Body of pancreas (tissue), 4 donors: ENCODE measurements around the gene SORCS2. TPM values are rescaled to one million over a fixed set of nuclear protein-coding genes. Genes with fewer than 3 reads are reported as not detected.

Experiments
- ATAC-seq: fragments of 150-250 bp; one replicate; pipeline ENCODE4 v1.9.1; 2016
- DNase-seq, 4 donors: peaks; one replicate each; pipeline ENCODE4 v3.0.0-alpha.2; 2019
- H3K27ac ChIP-seq, 4 donors: fragments of 200-600 bp; sonication (generic); 1 replicate in 3 of 4; 2 replicates in 1 of 4; pipeline versions ENCODE4 v1.5.1 to v1.6.1; 2016 to 2019; ENCODE audit warnings: mild to moderate bottlenecking in 1 of 4, mixed read lengths in 1 of 4, moderate library complexity in 1 of 4
- H3K27me3 ChIP-seq, 2 donors: fragments of 200-600 bp; sonication (generic); one replicate each; pipeline ENCODE4 v1.6.0; 2016; ENCODE audit warnings: mild to moderate bottlenecking in 1 of 2
- H3K36me3 ChIP-seq, 2 donors: fragments of 200-600 bp; sonication (generic); replicated peaks in 1 of 2; 2 replicates each; pipeline ENCODE4 v1.5.1; 2016; ENCODE audit warnings: low read depth in 2 of 2; ENCODE audit not compliant: insufficient read depth in 1 of 2
- H3K4me1 ChIP-seq: fragments of 200-600 bp; sonication (generic); one replicate; pipeline ENCODE4 v1.6.0; 2016
- H3K4me3 ChIP-seq, 2 donors: fragments of 200-600 bp; sonication (generic); 1 replicate in 1 of 2; 2 replicates in 1 of 2; pipeline ENCODE4 v1.5.1; 2016 to 2019
- H3K9me3 ChIP-seq, 3 donors: fragments of 200-600 bp; sonication (generic); 1 replicate in 2 of 3; 2 replicates in 1 of 3; pipeline ENCODE4 v1.5.1; 2016
- POLR2A ChIP-seq, 3 donors: fragments of 450-650 bp; IDR thresholded peaks; one replicate each; pipeline ENCODE4 v1.6.1; 2016; ENCODE audit warnings: antibody characterized with exemption in 3 of 3, mild to moderate bottlenecking in 2 of 3
- WGBS, 2 donors: methylation state at CpG; one replicate each; pipeline ENCODE4 v1.1.5; 2017; 5-methylcytosine and 5-hydroxymethylcytosine counted together
- intact Hi-C: fragments of 100-400 bp; cut with DNase I; formaldehyde crosslinking; loops from one replicate; pipeline ENCODE4 v1.15.1; 2023
- total RNA-seq, 2 donors: library from RNA; depleted of rRNA; stranded (reverse); fragments of >200 nt; gene quantifications; one replicate each; pipeline ENCODE4 v1.1.0, GENCODE V29; 2016
- TF ChIP-seq, protein P1 (sequence below), 7 experiments: fragments of 450-650 bp in 4 of 7; fragments of 200-600 bp in 3 of 7; sonication (generic) in 3 of 7; IDR thresholded peaks; one replicate each; pipeline ENCODE4 v1.5.1; 2016 to 2019; ENCODE audit warnings: antibody characterized with exemption in 7 of 7

SORCS2 gene
- total RNA-seq, 2 donors from 2014 or later: 0.26 to 0.33 TPM

DNA sequence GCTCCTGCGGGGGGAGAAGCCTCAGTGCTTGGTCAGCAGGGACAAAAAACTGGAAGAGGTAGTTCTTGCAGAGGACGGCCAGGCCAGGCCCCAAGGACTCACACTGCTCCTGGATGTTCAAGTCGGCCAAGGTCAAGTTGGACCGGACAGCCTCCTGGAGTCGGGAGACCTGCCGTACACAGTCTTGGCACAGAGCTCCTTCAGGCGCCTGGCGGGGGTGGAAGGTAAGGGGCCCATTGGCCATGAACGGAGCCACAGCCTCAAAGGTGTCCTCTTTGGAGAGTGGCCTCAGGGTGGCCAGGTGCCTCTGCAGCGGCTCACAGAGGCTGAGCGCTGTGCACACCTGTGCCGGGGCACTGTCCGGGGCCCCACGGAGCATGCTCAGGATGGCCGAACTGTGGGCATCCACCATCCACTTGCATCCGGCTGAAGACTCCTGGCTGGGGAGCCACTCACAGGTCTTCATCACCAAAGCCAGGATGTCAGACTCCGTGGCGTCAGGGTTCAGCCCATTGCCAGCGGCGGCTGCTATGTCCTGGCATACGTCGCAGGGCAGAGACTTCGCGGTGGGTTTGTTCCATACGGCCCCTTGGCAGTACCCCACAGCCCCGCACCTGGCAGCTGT is 241.9 kb downstream of the SORCS2 start:
- Histone ChIP-seq H3K4me3 (no peak overlapping the region), H3K4me1 (no peaks in the 10 kb centered on the region), H3K9me3 (no peaks in the 10 kb centered on the region), H3K27me3 (no peaks in the 10 kb centered on the region), H3K27ac (no peak overlapping the region), H3K36me3 (no peaks in the 10 kb centered on the region)
- TF ChIP-seq, protein P1, sequence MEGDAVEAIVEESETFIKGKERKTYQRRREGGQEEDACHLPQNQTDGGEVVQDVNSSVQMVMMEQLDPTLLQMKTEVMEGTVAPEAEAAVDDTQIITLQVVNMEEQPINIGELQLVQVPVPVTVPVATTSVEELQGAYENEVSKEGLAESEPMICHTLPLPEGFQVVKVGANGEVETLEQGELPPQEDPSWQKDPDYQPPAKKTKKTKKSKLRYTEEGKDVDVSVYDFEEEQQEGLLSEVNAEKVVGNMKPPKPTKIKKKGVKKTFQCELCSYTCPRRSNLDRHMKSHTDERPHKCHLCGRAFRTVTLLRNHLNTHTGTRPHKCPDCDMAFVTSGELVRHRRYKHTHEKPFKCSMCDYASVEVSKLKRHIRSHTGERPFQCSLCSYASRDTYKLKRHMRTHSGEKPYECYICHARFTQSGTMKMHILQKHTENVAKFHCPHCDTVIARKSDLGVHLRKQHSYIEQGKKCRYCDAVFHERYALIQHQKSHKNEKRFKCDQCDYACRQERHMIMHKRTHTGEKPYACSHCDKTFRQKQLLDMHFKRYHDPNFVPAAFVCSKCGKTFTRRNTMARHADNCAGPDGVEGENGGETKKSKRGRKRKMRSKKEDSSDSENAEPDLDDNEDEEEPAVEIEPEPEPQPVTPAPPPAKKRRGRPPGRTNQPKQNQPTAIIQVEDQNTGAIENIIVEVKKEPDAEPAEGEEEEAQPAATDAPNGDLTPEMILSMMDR (IDR thresholded peaks at IDR 0.05): no peak
- TF ChIP-seq POLR2A (IDR thresholded peaks at IDR 0.05): no peak
- DNase-seq (no peak), ATAC-seq (no peak)
- 67 to 74% methylated on average over 3 to 24 of the region's 26 CpGs for WGBS, 2 donors
- intact Hi-C loops: no loop called here

DNA sequence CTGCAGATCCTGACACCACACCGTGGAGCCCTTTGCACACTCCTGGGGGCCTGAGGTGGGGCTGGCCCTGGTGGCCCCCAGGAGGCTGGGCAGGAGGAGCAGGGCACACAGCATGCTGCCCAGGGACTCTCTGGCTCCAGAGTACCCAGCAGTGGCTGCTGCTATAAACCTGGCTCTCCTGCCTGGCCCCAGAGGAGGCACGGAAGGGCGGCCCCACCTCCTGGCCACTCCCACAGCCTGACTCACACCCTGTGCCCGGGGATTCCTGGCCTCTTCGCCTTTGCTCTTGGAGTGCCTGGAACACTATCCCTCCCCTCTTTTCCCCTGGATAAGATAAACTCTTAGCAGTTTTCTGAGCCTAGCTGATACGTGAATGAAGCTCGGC is 242.4 kb downstream of the SORCS2 start, which contains the start of gene PSAPL1:
PSAPL1 (minus strand) TSS at position 165 of the 385 bp plus-strand sequence; CDS start at position 114, 51 bp downstream.
- no peak within 1 kb of the TSS for H3K27ac ChIP-seq
- no peak for ATAC-seq
- no peaks in the 10 kb centered on the region for H3K36me3 ChIP-seq
- H3K27me3 ChIP-seq: no peaks in the 10 kb centered on the region
- intact Hi-C loops: no loop called here
- no peaks in the 10 kb centered on the region for H3K9me3 ChIP-seq
- peak in 2 of 4 donors; percentile 19 to 65 for DNase-seq
- WGBS, 2 donors: 15 to 23% methylated on average over 6 to 7 of the region's 7 CpGs
- H3K4me3 ChIP-seq: no peak within 1 kb of the TSS
- no peak for TF ChIP-seq POLR2A (IDR thresholded peaks at IDR 0.05)
- TF ChIP-seq, protein P1 (IDR thresholded peaks at IDR 0.05): no peak
- H3K4me1 ChIP-seq: no peaks in the 10 kb centered on the region

DNA sequence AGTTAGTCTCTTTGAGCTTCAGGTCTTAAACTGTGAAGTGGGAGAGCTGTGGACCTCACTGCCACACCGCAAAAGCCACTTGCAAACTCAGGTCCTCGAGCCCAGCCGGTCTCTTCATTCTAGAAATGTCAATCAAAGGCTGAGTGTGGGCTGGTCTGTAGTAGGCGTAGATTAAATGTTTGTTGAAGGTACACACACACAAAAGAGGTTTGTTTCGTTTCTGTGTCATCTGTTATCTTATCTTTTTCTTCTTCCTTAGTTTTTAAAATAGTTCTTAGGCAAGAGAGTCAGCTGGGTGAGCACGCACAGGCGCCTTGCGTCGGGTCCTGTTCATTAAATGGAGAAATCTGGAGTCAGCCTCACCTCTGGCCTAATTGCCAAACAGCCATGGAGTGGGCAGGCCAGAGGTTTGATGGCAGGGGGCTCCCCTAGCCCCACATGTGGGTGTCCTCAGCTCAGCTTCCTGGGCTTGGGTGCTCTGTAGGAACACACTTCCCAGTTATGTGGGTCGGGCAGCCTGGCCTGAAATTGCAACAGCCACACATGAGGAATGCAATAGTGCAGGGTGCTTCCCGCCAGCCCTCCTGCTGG is 243.2 kb downstream of the SORCS2 start:
- TF ChIP-seq POLR2A (IDR thresholded peaks at IDR 0.05): no peak
- H3K4me3 ChIP-seq: no peak overlapping the region
- ATAC-seq (no peak), DNase-seq (no peak)
- H3K27ac ChIP-seq: no peak overlapping the region
- H3K36me3 ChIP-seq: no peaks in the 10 kb centered on the region
- intact Hi-C loops: no loop called here
- no peaks in the 10 kb centered on the region for H3K9me3 ChIP-seq
- no peaks in the 10 kb centered on the region for H3K4me1 ChIP-seq
- WGBS, 2 donors: 49 to 54% methylated on average over 10 to 11 of the region's 11 CpGs
- H3K27me3 ChIP-seq: no peaks in the 10 kb centered on the region

DNA sequence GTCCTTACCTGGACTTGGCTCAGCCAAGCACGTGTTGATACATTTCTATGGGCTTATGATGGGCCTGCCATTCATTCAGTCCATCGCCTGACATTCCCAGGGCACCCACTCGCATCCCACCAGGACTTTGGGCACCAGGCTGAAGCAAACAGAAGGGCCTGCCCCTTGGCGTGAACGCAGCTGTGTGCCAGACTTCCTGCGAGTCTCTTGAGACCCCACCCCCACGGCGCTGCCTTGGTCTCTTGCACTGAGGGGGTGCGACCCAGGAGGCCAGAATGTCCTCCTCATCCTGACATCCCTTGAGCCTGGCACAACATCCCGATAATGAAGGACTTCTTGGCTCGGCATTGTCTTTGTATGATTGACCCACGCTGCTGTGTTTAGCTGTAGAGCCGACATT is 243.9 kb downstream of the SORCS2 start:
- no peaks in the 10 kb centered on the region for H3K4me1 ChIP-seq
- no peaks in the 10 kb centered on the region for H3K36me3 ChIP-seq
- DNase-seq: no peak
- ATAC-seq: no peak
- H3K27me3 ChIP-seq: no peaks in the 10 kb centered on the region
- intact Hi-C loops: no loop called here
- H3K4me3 ChIP-seq: no peak overlapping the region
- no peaks in the 10 kb centered on the region for H3K9me3 ChIP-seq
- no peak overlapping the region for H3K27ac ChIP-seq
- 65 to 69% methylated on average over 5 to 13 of the region's 13 CpGs for WGBS, 2 donors
- TF ChIP-seq, protein P1 (IDR thresholded peaks at IDR 0.05): no peak
- no peak for TF ChIP-seq POLR2A (IDR thresholded peaks at IDR 0.05)

DNA sequence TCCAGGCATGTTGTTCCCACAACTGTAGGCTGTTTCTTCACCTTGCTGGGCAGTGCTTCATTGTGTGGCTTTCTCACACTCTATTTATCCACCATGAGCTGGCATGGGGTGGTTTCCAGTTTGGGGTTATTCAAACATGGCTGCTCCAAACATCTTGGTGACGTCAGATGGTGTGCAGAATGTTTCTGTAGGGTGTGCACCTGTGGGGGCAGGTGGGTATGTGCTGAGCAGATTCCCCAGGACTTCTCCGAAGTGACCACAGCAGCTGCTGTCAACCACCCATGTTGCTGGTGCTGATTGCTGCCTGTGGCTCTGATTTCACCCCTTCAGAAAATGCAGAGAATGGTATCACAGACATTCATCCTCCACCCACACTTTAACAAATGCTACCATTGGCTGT is 247.4 kb downstream of the SORCS2 start:
- intact Hi-C loops: no loop called here
- DNase-seq (no peak), ATAC-seq (no peak)
- no peaks in the 10 kb centered on the region for H3K27me3 ChIP-seq
- H3K4me1 ChIP-seq: no peaks in the 10 kb centered on the region
- no peak overlapping the region for H3K27ac ChIP-seq
- H3K4me3 ChIP-seq: no peak overlapping the region
- H3K36me3 ChIP-seq: no peaks in the 10 kb centered on the region
- H3K9me3 ChIP-seq: no peaks in the 10 kb centered on the region
- 70 to 80% methylated on average over 2 of the region's 2 CpGs for WGBS, 2 donors
- TF ChIP-seq, protein P1 (IDR thresholded peaks at IDR 0.05): no peak
- TF ChIP-seq POLR2A (IDR thresholded peaks at IDR 0.05): no peak
